HUES48 (cell line): ENCODE measurements around the gene IMP4.

ENCODE experiments used
- H3K27ac ChIP-seq: one replicate; pipeline ENCODE4 v1.7.0; 2013; ENCODE audit warnings: low read depth, low read length, inconsistent platforms
- H3K27me3 ChIP-seq: 2 replicates; pipeline ENCODE4 v1.6.1; 2013; ENCODE audit warnings: mild to moderate bottlenecking, low read length; ENCODE audit not compliant: control insufficient read depth, insufficient read depth
- H3K36me3 ChIP-seq: 2 replicates; pipeline ENCODE4 v1.6.1; 2013; ENCODE audit warnings: low read length; ENCODE audit not compliant: control insufficient read depth, insufficient read depth
- H3K4me1 ChIP-seq: 2 replicates; pipeline ENCODE4 v1.6.1; 2013; ENCODE audit warnings: mild to moderate bottlenecking, low read length; ENCODE audit not compliant: control insufficient read depth, insufficient read depth
- H3K4me3 ChIP-seq: 2 replicates; pipeline ENCODE4 v1.5.1; 2013; ENCODE audit warnings: mild to moderate bottlenecking, low read depth, low read length
- H3K9ac ChIP-seq: 2 replicates; pipeline ENCODE4 v1.6.1; 2013; ENCODE audit warnings: mild to moderate bottlenecking, low read depth, low read length, moderate library complexity
- H3K9me3 ChIP-seq: 2 replicates; pipeline ENCODE4 v1.6.1; 2013; ENCODE audit warnings: low read length; ENCODE audit not compliant: control insufficient read depth, insufficient read depth

Gene IMP4

DNA sequence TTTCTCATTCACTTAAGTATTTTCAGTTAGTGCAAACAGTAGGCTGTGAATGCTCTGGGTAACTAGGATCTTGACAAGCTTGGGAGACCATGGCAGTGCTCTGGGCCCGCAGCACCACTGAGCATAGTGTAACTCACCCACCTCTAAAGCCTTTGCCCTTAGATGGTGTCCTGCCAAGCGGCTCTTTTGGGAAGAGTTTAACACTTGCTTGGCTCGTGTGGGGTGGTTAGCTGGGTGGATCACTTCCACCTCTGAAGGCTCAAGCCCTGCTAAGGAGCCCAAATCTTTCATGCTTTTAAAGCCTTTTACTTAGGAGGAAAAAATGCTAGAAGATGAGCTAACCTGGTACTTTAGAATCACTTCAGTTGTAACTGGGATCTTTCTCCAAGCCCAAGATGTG, 47.1 kb downstream of the IMP4 start:
- no peaks in the 10 kb centered on the region for H3K36me3 ChIP-seq
- H3K27me3 ChIP-seq: peaks cover 9% of the 10 kb centered on the region
- H3K4me1 ChIP-seq: no peaks in the 10 kb centered on the region
- no peaks in the 10 kb centered on the region for H3K9me3 ChIP-seq
- no peak overlapping the region for H3K9ac ChIP-seq
- H3K4me3 ChIP-seq: no peak overlapping the region
- H3K27ac ChIP-seq: no peak overlapping the region

DNA sequence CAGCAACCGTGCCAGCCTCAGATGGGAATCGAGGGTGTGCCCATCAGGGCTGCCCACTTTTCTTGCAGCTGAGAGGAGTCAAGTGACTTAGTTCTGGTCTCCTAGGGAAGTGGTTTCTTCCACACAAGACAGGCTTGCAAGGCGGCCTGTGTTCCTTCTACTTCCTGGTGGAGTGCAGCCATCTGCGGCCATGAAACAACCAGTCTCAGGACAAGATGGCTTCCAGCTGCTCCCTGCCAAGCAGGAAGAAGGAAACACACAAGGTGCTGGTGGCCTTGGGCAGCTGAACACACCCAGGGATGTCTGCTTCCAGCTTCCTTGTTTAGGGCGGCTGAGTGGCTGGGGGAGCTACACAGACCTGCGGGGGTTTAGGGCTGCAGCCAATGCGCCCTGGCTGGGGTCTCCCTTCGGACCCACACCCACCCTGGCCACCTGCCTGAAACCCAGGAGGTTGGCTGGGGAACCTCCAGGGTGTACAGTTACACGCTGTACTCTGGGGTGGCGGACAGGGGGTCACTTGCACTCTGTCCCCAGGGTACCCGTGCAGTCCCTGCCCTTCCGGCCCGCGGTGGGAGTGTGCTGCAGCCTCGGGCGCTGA, 47.9 kb downstream of the IMP4 start:
- H3K27me3 ChIP-seq: peaks cover 9% of the 10 kb centered on the region

DNA sequence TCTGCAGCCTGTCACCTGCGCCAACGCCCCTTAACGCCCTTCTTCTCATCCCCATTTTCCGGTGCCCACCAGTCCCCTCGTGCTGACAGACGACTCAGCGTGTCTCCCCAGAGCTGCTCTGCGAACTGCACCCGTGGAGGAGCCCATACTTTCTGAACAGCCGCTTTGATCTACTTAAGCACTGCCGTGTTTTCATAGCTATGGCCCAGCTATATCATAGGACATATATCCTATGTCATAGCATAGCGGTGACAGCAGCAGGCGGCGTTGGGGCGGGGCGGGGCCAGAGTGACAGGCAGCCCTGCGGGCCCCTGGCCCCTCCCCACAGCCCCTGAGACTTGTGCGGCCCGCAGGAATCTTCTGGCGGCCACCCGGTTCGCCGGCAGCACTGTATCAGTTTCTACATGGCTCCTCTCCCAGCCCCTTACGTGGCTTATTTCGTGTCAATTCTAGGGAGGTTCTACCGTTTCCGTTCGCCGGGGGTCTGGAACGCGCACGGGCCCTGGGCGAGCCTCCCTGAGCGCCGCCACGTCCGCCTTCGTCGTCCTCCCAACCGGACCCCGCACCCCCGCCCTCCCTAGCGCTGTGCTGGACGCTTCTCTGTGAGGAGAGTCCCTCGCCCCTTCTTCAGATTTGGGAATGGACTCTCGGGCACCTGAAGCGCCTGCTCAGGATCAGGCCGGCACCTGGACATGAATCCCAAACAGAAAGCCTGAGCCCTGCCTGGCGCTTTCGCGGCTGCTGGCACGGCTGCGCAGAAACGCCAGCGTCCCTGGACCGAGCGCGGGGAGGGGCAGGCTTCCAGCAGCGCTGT, 48.6 kb downstream of the IMP4 start:
- Histone ChIP-seq H3K27ac (peak overlapping the region; percentile 12), H3K4me1 (no peaks in the 10 kb centered on the region), H3K27me3 (peaks cover 9% of the 10 kb centered on the region), H3K9ac (no peak overlapping the region; the same call in 1 of the 2 replicates), H3K36me3 (no peaks in the 10 kb centered on the region), H3K4me3 (peak overlapping the region; percentile 80), H3K9me3 (no peaks in the 10 kb centered on the region)

More for the DNA sequence above, 47.9 kb downstream of the IMP4 start:
- Histone ChIP-seq H3K27ac (no peak overlapping the region), H3K9me3 (no peaks in the 10 kb centered on the region), H3K36me3 (no peaks in the 10 kb centered on the region), H3K4me1 (no peaks in the 10 kb centered on the region), H3K9ac (no peak overlapping the region), H3K4me3 (peak overlapping the region; percentile 80)

DNA sequence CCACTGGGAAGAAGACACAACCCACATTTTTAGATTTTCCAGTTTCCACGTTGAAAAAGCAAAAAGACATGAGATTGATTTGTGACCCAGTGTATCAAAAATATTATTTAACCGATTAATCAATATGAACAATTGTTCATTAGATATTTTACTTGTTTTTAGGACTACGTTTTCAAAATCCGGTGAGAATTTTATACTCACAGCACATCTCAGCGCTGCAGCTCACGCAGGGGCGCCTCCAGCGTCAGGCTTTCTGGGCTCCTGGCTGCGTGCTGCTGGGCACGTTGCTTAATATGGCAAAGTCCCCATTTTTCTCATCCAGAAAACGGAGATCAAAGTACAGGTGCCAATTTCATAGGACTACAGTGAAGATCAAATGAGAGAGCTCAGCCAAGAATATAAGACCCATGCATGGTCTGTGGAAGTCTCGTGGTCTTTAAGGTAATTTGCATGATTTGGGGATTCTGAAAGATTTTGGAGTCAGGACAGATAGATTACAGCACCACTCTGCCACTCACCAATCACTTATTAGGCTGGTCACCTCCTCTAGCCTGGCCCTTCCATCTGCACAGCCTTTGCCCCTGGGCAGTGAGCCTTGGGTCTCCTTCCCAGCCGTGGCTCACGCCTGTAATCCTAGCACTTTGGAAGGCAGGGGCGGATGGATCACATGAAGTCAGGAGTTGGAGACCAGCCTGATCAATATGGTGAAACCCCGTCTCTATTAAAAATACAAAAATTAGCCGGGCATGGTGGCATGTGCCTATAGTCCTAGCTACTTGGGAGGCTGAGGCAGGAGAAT, 49.4 kb downstream of the IMP4 start:
- Histone ChIP-seq H3K27ac (no peak overlapping the region), H3K4me1 (no peaks in the 10 kb centered on the region), H3K9me3 (no peaks in the 10 kb centered on the region), H3K27me3 (peaks cover 9% of the 10 kb centered on the region), H3K9ac (no peak overlapping the region), H3K36me3 (no peaks in the 10 kb centered on the region), H3K4me3 (peak overlapping the region; percentile 80)

DNA sequence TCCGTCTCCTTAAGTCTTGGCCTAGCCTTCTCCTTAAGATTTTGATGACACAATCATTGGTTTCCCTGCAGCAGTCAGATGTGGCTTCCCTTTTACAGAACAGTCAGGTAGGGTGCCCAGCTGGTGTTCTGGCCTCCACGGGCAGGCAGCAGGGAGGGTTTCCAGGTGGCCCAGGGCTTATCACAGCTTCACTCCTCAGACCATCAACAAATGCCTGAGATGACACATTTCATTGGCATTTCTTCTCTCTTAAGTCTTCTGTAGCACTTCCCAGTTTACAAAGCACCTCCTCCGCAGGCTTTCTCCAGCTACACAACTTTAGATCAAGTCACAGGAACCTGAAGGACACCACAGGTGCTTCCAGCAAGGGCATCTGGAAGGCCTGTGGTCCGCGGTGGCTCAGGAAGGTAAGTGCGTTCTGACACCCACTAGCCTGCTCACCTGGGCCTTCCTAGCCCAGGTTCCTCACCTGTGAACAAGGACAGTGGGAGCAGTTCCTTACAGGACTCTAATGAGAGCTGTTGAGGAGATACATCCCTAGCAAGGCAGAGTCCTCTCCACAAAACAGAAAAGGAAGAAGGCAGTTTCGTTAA, 50.7 kb downstream of the IMP4 start:
- no peaks in the 10 kb centered on the region for H3K9me3 ChIP-seq
- no peaks in the 10 kb centered on the region for H3K4me1 ChIP-seq
- no peak overlapping the region for H3K9ac ChIP-seq

More for the DNA sequence above, 50.7 kb downstream of the IMP4 start:
- Histone ChIP-seq H3K4me3 (no peak overlapping the region), H3K36me3 (no peaks in the 10 kb centered on the region), H3K27ac (peak overlapping the region; percentile 21), H3K27me3 (peaks cover 9% of the 10 kb centered on the region)
